ENCODE measurements around the gene NCSTN.

Gene NCSTN

DNA sequence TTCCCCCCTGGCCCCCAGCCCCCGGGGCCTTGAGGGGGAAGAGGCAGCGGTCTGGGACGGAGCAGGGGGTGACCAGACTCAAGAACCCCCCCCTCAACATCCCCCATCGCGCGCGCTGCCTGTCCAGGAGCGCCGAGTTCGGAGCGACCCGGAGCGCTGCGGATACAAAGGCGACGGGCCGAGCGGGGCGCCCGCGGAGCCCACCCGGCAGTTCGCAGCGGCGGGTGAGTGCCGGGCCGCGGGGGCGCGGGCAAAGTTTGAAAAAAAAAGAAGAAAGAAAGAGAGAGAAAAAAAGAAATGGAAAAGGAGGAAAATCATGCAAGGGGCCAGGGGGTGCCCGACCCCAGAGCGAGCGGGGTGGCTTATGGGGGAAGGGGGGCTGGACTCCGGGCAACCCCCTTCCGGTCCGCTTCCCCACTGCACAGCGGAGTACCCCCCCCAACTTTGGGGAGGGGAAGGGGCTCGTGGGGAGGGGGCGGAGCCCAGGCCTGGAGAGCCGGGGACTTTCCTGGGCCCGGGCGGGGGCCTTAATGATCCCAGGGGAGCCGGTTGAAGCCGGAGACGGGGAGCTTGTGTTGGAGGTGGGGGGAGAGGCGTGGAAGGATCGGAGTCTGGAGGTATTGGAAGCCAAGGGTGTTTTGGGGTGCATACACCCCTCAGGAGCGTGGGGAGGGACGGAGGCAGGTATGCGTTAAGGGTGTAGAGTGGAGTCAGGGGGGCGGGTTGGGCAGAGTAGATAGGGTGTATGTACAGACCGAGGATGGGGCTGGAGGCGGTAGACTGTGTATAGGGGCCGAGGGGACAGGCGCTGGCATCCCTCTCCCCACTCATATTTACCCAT, 57.7 kb downstream of the NCSTN start:
- peak; percentile 68 for DNase-seq
- Mint-ChIP-seq H3K36me3 (ENCODE audit: low read depth) (peaks cover 4% of the 10 kb centered on the region), H3K9me3 (no peaks in the 10 kb centered on the region), H3K4me3 (peak overlapping the region; percentile 90), H3K27me3 (ENCODE audit: low read depth, poor library complexity) (no peaks in the 10 kb centered on the region), H3K27ac (no peak overlapping the region), H3K4me1 (peaks cover 71% of the 10 kb centered on the region)
- TF ChIP-seq, protein P1, sequence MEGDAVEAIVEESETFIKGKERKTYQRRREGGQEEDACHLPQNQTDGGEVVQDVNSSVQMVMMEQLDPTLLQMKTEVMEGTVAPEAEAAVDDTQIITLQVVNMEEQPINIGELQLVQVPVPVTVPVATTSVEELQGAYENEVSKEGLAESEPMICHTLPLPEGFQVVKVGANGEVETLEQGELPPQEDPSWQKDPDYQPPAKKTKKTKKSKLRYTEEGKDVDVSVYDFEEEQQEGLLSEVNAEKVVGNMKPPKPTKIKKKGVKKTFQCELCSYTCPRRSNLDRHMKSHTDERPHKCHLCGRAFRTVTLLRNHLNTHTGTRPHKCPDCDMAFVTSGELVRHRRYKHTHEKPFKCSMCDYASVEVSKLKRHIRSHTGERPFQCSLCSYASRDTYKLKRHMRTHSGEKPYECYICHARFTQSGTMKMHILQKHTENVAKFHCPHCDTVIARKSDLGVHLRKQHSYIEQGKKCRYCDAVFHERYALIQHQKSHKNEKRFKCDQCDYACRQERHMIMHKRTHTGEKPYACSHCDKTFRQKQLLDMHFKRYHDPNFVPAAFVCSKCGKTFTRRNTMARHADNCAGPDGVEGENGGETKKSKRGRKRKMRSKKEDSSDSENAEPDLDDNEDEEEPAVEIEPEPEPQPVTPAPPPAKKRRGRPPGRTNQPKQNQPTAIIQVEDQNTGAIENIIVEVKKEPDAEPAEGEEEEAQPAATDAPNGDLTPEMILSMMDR (IDR thresholded peaks at IDR 0.05): no peak

DNA sequence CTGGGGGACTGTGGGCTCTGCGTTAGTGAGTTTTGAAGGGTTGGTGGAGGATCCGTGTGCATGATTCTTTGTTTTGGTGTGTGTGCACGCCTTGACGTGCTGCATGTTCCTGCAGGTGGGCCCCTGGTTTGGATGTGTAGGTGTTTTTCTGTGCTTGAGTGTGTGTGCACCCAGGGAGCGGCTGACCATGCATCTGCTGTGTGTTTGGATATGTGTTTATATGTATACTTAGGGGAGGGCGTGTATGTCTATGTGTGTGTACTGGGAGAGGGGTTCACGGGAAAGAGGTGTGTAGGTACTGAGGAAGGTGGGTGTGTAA, 58.3 kb downstream of the NCSTN start:
- Mint-ChIP-seq H3K4me3 (peak overlapping the region; percentile 90), H3K36me3 (ENCODE audit: low read depth) (peaks cover 4% of the 10 kb centered on the region), H3K27me3 (ENCODE audit: low read depth, poor library complexity) (no peaks in the 10 kb centered on the region), H3K9me3 (no peaks in the 10 kb centered on the region), H3K27ac (no peak overlapping the region), H3K4me1 (peaks cover 77% of the 10 kb centered on the region)
- TF ChIP-seq, protein P1 (IDR thresholded peaks at IDR 0.05): no peak
- no peak for DNase-seq

DNA sequence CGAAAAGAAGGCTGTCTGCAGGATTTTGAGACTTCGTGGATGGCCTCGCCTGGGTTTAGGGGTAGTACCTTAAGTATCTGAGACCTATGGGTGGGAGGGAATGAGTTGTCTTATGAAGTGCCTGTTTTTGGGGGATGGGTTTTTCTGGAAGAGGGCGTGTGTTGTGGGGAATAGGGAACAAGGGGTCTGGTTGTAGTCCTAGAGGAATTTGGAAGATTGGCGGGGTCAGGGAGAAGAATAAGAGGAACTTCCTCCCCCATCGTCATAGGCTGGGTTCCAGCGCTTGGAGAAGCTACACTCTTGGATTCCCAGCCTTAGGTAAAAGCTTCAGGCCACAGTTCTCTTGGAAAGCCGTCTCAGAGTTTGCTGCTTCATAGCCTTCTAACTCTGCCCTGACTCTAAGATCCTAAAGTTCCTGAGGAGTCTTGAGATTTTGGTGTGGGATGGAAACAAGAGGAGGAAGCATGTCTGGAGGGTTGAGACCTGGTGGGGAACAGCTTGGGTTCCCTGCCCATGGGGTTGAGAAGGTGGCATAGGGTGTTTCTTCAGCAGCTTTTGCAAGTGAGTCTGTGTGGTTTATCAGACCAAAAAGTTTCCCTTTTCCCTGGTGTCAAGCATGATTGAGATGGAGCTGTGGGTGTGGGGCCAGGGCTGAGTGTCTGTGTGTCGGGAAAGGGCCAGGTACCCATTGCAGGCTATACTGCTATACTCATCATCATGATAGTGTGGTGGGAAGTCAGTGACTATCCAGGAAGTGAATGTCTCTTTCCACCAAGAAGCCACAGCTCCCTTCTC, 59.0 kb downstream of the NCSTN start:
- Mint-ChIP-seq H3K27ac (no peak overlapping the region), H3K27me3 (ENCODE audit: low read depth, poor library complexity) (no peaks in the 10 kb centered on the region), H3K36me3 (ENCODE audit: low read depth) (peaks cover 4% of the 10 kb centered on the region), H3K4me3 (peak overlapping the region; percentile 90), H3K9me3 (no peaks in the 10 kb centered on the region), H3K4me1 (peaks cover 83% of the 10 kb centered on the region)
- DNase-seq: no peak
- TF ChIP-seq, protein P1 (IDR thresholded peaks at IDR 0.05): no peak

DNA sequence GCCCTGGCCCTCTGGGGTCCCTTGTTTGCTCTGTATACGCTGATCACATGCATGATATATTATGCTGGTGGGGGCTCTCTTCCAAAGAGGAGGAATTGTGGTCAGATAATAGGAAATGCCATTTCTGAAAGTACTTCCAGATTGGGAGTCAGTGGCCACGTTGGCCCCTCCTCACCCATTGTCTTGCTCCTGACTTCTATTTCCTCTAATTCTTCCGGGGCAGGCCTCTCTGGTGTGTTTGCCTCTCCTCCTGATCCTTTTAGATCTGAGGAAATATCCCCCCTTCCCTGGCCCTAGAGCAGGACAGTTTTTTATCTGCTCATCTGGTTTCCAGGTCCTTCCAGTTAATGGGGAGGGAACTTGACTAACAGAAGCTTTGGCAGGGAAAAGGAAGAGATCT, 60.1 kb downstream of the NCSTN start:
- DNase-seq: no peak
- H3K4me1 Mint-ChIP-seq: peaks cover 87% of the 10 kb centered on the region

DNA sequence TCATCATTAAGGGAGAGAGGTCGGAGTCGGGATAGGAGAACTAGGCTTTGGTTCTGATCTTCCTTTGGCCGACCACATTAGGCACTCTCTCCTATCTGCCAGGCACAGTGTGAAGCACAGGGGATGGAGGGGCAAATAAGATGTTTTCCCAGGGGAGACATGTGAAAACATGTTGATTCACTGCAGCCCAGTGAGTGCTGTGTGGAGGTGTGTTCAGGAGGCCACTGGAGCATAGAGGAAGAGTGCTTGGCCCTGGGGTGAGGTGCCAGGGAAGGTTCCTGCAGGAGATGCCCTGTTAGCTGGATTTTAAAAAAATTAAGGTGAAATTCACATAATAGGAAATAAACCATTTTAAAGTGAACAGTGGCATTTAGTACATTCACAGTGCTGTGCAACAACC, 60.9 kb downstream of the NCSTN start:
- H3K27ac Mint-ChIP-seq: no peak overlapping the region
- H3K27me3 Mint-ChIP-seq (ENCODE audit: low read depth, poor library complexity): no peaks in the 10 kb centered on the region
- H3K4me3 Mint-ChIP-seq: no peak overlapping the region
- peaks cover 4% of the 10 kb centered on the region for H3K36me3 Mint-ChIP-seq (ENCODE audit: low read depth)
- TF ChIP-seq, protein P1 (IDR thresholded peaks at IDR 0.05): no peak
- DNase-seq: no peak
- H3K9me3 Mint-ChIP-seq: no peaks in the 10 kb centered on the region
- peaks cover 85% of the 10 kb centered on the region for H3K4me1 Mint-ChIP-seq

More for the DNA sequence above, 60.1 kb downstream of the NCSTN start:
- Mint-ChIP-seq H3K4me3 (peak overlapping the region; percentile 90), H3K9me3 (no peaks in the 10 kb centered on the region), H3K27me3 (ENCODE audit: low read depth, poor library complexity) (no peaks in the 10 kb centered on the region), H3K27ac (peak overlapping the region; percentile 54), H3K36me3 (ENCODE audit: low read depth) (peaks cover 4% of the 10 kb centered on the region)
- TF ChIP-seq, protein P1 (IDR thresholded peaks at IDR 0.05): no peak
